NCI-H526 (cell line): Measurements from ENCODE around the gene RASL10A.
"Not testable (repeated sequence)": the region's sequence is repeated elsewhere in the genome, so short reads cannot be mapped to it uniquely, and the experiment has no call there.

ENCODE experiments used
- DNase-seq, 2 experiments: peaks; one replicate each; lab custom pipeline; 2025; lab: John Stamatoyannopoulos, UW

RASL10A gene

GRCh38 chr22:29315286-29316140, at the start of gene RASL10A:
Gene RASL10A, minus strand, starts transcription at chr22:29315697. Its CDS starts 451 bp downstream, at chr22:29315246.
- peak in 1 of 2 experiments; percentile 48 for DNase-seq

- peak in 1 of 2 experiments; percentile 46 for DNase-seq
These were observed 44.0 kb upstream of the RASL10A start for GRCh38 chr22:29359469-29359868.

- not testable (repeated sequence) for DNase-seq
These were observed 41.8 kb upstream of the RASL10A start for GRCh38 chr22:29357193-29357890.

- DNase-seq, result no peak
These were observed 38.4 kb upstream of the RASL10A start for GRCh38 chr22:29353860-29354259.

- no peak for DNase-seq
These were observed 37.8 kb upstream of the RASL10A start for GRCh38 chr22:29353286-29353685.

GRCh38 chr22:29352778-29353177, 37.3 kb upstream of the RASL10A start:
- no peak for DNase-seq

GRCh38 chr22:29351891-29352290, 36.4 kb upstream of the RASL10A start:
- no peak for DNase-seq

- no peak for DNase-seq
These were observed 35.5 kb upstream of the RASL10A start for GRCh38 chr22:29351042-29351441.

- DNase-seq, result no peak
These were observed 33.5 kb upstream of the RASL10A start for GRCh38 chr22:29348956-29349355.

- no peak for DNase-seq
These were observed 32.5 kb upstream of the RASL10A start for GRCh38 chr22:29348041-29348440.

- DNase-seq, result peak in 1 of 2 experiments; percentile 2
These were observed 31.2 kb upstream of the RASL10A start for GRCh38 chr22:29346659-29347058.

- no peak for DNase-seq
These were observed 30.4 kb upstream of the RASL10A start for GRCh38 chr22:29345932-29346331.

GRCh38 chr22:29344889-29345288, 29.4 kb upstream of the RASL10A start:
- DNase-seq, result not testable (repeated sequence)

GRCh38 chr22:29344137-29344536, 28.6 kb upstream of the RASL10A start:
- no peak for DNase-seq

- no peak for DNase-seq
These were observed 27.9 kb upstream of the RASL10A start for GRCh38 chr22:29343313-29343805.

- no peak for DNase-seq
These were observed 27.2 kb upstream of the RASL10A start for GRCh38 chr22:29342577-29343312.

GRCh38 chr22:29342177-29342576, 26.7 kb upstream of the RASL10A start:
- DNase-seq, result no peak

- no peak for DNase-seq
These were observed 26.3 kb upstream of the RASL10A start for GRCh38 chr22:29341849-29342127.

- DNase-seq, result no peak
These were observed 25.8 kb upstream of the RASL10A start for GRCh38 chr22:29341056-29341848.

GRCh38 chr22:29340566-29340965, 25.1 kb upstream of the RASL10A start:
- no peak for DNase-seq

GRCh38 chr22:29339381-29340235, 24.1 kb upstream of the RASL10A start:
- no peak for DNase-seq
